Suprapubic skin (tissue), 4 donors: Measurements from ENCODE around the gene KCNN2.

Source experiments
- CTCF ChIP-seq, 2 donors: fragments of 200-600 bp in 1 of 2; fragments of 450-650 bp in 1 of 2; sonication (generic) in 1 of 2; IDR thresholded peaks; one replicate each; pipeline ENCODE4 v1.5.1; 2016 to 2019; ENCODE audit warnings: antibody characterized with exemption in 2 of 2, mild to moderate bottlenecking in 1 of 2, moderate library complexity in 1 of 2
- EP300 ChIP-seq: sonication (generic); formaldehyde crosslinking; IDR thresholded peaks from one replicate; pipeline ENCODE4 v1.6.1; 2017; ENCODE audit warnings: antibody characterized with exemption
- POLR2A ChIP-seq, 2 donors: fragments of 450-650 bp; IDR thresholded peaks; one replicate each; pipeline ENCODE4 v1.6.1; 2017; ENCODE audit warnings: antibody characterized with exemption in 2 of 2, mild to moderate bottlenecking in 2 of 2, moderate library complexity in 2 of 2
- POLR2AphosphoS5 ChIP-seq, 3 donors: sonication (generic); formaldehyde crosslinking; IDR thresholded peaks; one replicate each; pipeline ENCODE4 v1.6.1; 2017; ENCODE audit warnings: antibody characterized with exemption in 3 of 3

GRCh38 chr5:114324282-114324681 lies 37.6 kb upstream of the KCNN2 start:
- TF ChIP-seq POLR2A (IDR thresholded peaks at IDR 0.05) = no peak
- TF ChIP-seq CTCF (IDR thresholded peaks at IDR 0.05) = no peak
- no peak for TF ChIP-seq POLR2AphosphoS5 (IDR thresholded peaks at IDR 0.05)
- no peak for TF ChIP-seq EP300
